Anterior cingulate cortex (tissue), 58 donors: ENCODE measurements around the gene MYCBP2.
"Not testable (repeated sequence)": the region's sequence is repeated elsewhere in the genome, so short reads cannot be mapped to it uniquely, and the experiment has no call there.

ENCODE experiments used
- DNase-seq, 58 donors: peaks; one replicate each; lab custom pipeline; 2025; lab: John Stamatoyannopoulos, UW

MYCBP2 gene

GRCh38 chr13:77009719-77010118 lies 317.2 kb downstream of the MYCBP2 start:
- not testable (repeated sequence) for DNase-seq

- no peak for DNase-seq
Observed at GRCh38 chr13:77009011-77009410, 317.9 kb downstream of the MYCBP2 start.

DNA sequence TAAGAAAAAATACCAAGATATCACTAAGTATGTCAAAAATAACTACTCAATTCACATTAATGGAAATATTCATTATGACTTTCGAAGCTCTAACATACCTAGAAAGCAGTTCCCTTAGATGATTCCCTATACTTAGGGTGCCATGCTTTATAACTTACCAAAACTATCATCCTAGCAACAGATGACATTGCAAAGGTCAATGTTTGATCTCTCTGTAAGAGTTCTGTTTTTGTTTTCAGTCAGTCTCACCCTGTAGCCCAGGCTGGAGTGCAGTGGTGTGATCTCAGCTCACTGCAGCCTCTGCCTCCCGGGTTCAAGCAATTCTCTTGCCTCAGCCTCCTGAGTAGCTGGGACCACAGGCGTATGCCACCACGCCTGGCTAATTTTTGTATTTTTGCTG lies 318.6 kb downstream of the MYCBP2 start:
- not testable (repeated sequence) for DNase-seq

DNA sequence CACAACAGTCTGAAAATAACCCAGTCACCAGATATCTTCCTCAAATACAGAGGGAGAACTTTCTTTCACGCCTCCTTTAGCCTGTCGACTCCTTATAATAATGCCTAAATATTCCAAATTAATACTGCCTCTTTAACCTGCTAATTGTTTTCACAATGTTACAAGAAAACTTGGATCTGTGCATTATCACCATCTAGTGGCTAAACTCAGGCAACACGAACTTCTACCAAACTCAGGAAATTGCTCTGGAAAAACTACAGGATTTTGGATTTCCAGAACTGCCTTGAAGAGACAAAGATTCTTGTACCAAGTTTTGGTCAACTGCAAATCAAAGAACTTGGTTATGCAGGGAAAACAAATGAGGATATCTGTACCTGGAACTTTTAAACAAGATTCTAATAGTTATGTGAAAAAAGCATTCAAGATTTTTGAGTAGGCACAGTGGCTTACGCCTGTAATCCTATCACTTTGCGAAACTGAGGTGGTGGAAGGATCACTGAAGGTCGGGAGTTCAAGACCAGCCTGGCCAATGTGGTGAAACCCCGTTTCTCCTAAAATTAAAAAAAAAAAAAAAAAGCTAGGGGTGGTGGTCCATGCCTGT lies 324.2 kb downstream of the MYCBP2 start:
- no peak for DNase-seq

- DNase-seq: no peak
Observed at GRCh38 chr13:77001963-77002587, 324.8 kb downstream of the MYCBP2 start.

GRCh38 chr13:77001540-77001939 lies 325.4 kb downstream of the MYCBP2 start:
- no peak for DNase-seq

DNA sequence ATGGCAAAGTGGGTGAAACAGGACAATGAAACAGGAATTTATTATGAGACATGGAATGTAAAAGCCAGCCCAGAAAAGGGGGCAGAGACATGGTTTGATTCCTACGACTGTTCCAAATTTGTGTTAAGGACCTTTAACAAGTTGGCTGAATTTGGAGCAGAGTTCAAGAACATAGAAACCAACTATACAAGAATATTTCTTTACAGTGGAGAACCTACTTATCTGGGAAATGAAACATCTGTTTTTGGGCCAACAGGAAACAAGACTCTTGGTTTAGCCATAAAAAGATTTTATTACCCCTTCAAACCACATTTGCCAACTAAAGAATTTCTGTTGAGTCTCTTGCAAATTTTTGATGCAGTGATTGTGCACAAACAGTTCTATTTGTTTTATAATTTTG lies 326.4 kb downstream of the MYCBP2 start:
- no peak for DNase-seq
